ENCODE results near the gene ABCC5.

Gene ABCC5

DNA sequence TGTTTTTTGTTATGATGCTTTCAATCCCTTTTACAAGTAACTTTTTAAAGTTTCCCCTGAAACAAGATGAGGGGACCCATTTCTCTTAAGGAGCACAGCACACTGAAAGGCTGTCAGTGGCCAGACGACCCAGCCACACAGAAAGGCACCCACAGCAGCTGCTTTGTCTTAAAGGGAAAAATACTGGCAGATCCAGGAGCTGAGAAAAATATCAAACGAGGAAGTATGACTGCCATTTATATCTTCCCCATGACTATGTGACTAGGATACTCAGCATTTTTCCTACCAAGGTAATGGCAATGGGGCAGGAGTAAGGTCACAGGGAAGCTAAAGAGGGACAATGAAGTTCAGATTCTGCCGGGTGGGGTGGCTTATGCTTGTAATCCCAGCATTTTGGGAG lies 15.9 kb downstream of the ABCC5 start:
- TF ChIP-seq EZH2 (IDR thresholded peaks at IDR 0.05; ENCODE audit: borderline replicate concordance, low read depth, low read length, severe bottlenecking): no peak
- no peak overlapping the region for H3K4me3 ChIP-seq (ENCODE audit: low read depth in 1 of 2, low read length in 2 of 2)
- H2AFZ ChIP-seq (ENCODE audit: low read depth, low read length): no peak overlapping the region
- DNase-seq: no peak
- peaks cover 21% of the 10 kb centered on the region for H3K79me2 ChIP-seq (ENCODE audit: insufficient read depth, low read length)
- no peak overlapping the region for H3K4me2 ChIP-seq (ENCODE audit: insufficient read depth, low read length)
- no peak overlapping the region for H3K27ac ChIP-seq (ENCODE audit: low read length)
- H3K9ac ChIP-seq (ENCODE audit: low read depth, low read length): no peak overlapping the region
- peaks cover 10% of the 10 kb centered on the region; the same call in 1 of the 2 replicates for H4K20me1 ChIP-seq (ENCODE audit: insufficient read depth, low read length)
- peaks cover 28% of the 10 kb centered on the region for H3K36me3 ChIP-seq (ENCODE audit: insufficient read depth, low read length)
- H3K4me1 ChIP-seq (ENCODE audit: insufficient read depth, low read length): peaks cover 20% of the 10 kb centered on the region
- no peaks in the 10 kb centered on the region for H3K27me3 ChIP-seq (ENCODE audit: insufficient read depth, low read length, poor library complexity)
- no peaks in the 10 kb centered on the region for H3K9me3 ChIP-seq (ENCODE audit: insufficient read depth, low read length, severe bottlenecking)
- no peak for ATAC-seq (ENCODE audit: insufficient read depth, low read depth)

DNA sequence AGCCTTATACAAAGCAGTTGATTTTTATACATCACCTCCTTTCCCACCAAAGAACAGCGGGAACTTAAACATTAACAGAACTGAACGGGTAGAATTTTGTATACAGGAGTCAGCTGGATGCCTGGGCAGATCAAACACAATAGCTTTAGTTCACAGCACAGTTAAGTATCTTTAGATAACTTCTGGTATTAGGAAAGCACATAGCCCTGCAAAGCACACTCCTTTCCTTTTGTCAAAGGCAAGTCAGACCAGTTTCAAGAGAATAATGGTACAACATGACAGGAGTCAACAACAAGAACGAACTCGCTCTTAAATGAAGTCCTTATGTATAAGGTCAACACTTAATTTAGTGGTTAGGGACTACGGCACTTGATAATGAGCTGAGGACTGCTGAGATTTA lies 26.3 kb downstream of the ABCC5 start:
- H3K4me1 ChIP-seq (ENCODE audit: insufficient read depth, low read length): no peaks in the 10 kb centered on the region
- H3K27ac ChIP-seq (ENCODE audit: low read length): no peak overlapping the region
- no peaks in the 10 kb centered on the region for H3K27me3 ChIP-seq (ENCODE audit: insufficient read depth, low read length, poor library complexity)
- no peak for TF ChIP-seq EZH2 (IDR thresholded peaks at IDR 0.05; ENCODE audit: borderline replicate concordance, low read depth, low read length, severe bottlenecking)
- TF ChIP-seq, protein P1, sequence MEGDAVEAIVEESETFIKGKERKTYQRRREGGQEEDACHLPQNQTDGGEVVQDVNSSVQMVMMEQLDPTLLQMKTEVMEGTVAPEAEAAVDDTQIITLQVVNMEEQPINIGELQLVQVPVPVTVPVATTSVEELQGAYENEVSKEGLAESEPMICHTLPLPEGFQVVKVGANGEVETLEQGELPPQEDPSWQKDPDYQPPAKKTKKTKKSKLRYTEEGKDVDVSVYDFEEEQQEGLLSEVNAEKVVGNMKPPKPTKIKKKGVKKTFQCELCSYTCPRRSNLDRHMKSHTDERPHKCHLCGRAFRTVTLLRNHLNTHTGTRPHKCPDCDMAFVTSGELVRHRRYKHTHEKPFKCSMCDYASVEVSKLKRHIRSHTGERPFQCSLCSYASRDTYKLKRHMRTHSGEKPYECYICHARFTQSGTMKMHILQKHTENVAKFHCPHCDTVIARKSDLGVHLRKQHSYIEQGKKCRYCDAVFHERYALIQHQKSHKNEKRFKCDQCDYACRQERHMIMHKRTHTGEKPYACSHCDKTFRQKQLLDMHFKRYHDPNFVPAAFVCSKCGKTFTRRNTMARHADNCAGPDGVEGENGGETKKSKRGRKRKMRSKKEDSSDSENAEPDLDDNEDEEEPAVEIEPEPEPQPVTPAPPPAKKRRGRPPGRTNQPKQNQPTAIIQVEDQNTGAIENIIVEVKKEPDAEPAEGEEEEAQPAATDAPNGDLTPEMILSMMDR (IDR thresholded peaks at IDR 0.05; ENCODE audit: borderline replicate concordance, extremely low read depth, low read length, poor library complexity, severe bottlenecking): no peak
- peaks cover 26% of the 10 kb centered on the region for H3K36me3 ChIP-seq (ENCODE audit: insufficient read depth, low read length)
- DNase-seq (no peak), ATAC-seq (ENCODE audit: insufficient read depth, low read depth) (no peak)
- H3K9ac ChIP-seq (ENCODE audit: low read depth, low read length): no peak overlapping the region
- H3K4me2 ChIP-seq (ENCODE audit: insufficient read depth, low read length): no peak overlapping the region
- no peaks in the 10 kb centered on the region for H3K79me2 ChIP-seq (ENCODE audit: insufficient read depth, low read length)
- no peak overlapping the region for H3K4me3 ChIP-seq (ENCODE audit: low read depth in 1 of 2, low read length in 2 of 2)
- no peak overlapping the region for H2AFZ ChIP-seq (ENCODE audit: low read depth, low read length)
- no peaks in the 10 kb centered on the region for H4K20me1 ChIP-seq (ENCODE audit: insufficient read depth, low read length)
- H3K9me3 ChIP-seq (ENCODE audit: insufficient read depth, low read length, severe bottlenecking): no peaks in the 10 kb centered on the region

DNA sequence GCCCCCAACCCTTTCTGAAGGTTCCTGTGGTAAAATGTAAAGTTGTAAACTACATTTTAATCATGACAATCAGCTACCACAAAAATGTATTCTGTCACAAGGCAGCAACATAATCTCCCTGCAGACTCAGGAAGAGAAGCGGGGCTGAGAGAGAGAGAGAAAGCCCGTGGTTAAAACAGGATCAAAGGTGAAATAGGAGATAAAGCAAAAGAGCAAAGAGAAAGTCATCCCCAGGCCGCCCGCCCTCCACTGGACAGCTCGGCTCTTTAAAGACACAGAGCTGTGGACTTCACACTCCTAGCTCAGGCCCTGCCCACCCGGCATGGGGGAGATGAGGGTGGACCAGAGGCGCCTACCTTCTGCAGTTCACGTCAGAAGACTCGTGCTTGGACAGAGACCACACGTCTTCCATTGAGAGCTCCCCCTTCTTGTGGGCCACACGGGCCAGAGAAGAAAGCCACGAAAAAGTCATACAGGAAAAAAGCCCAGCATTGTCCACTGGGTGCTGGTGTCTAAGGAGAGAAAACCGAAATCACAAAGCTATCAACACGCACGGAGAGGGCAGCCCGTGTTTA lies 29.4 kb downstream of the ABCC5 start:
- no peak for DNase-seq

DNA sequence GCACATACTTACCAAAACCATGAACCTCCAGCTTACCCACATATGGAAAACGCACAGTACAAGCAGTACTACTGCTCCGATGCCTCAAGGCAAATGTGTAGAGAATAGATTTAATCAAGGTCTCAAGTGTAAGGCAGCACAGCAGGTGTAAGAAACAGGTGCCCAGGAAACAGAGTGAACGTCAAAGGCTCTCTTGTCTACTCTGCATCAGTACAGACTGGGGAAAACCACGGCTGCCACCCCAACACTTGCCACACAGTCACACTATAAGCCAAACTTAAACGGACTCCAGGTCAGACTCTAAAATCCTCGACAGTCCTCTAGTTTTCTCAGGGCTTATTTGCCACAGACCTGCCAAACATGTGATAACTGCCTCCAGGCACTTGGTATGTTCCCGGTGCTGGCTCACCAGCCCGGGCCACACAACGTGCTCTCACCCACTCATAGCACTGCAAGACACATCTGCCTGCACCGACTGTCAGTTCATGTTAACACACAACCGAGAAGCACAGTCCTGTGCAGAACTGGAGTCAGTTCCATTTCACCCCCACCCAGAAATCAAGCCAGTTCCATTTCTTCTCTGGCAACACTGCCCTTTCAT lies 30.6 kb downstream of the ABCC5 start:
- Histone ChIP-seq H3K27ac (ENCODE audit: low read length) (no peak overlapping the region), H3K4me1 (ENCODE audit: insufficient read depth, low read length) (no peaks in the 10 kb centered on the region), H3K27me3 (ENCODE audit: insufficient read depth, low read length, poor library complexity) (no peaks in the 10 kb centered on the region), H3K4me3 (ENCODE audit: low read depth in 1 of 2, low read length in 2 of 2) (no peak overlapping the region), H3K36me3 (ENCODE audit: insufficient read depth, low read length) (peaks cover 66% of the 10 kb centered on the region), H3K9ac (ENCODE audit: low read depth, low read length) (no peak overlapping the region), H3K4me2 (ENCODE audit: insufficient read depth, low read length) (no peak overlapping the region), H2AFZ (ENCODE audit: low read depth, low read length) (no peak overlapping the region), H4K20me1 (ENCODE audit: insufficient read depth, low read length) (no peaks in the 10 kb centered on the region), H3K79me2 (ENCODE audit: insufficient read depth, low read length) (no peaks in the 10 kb centered on the region), H3K9me3 (ENCODE audit: insufficient read depth, low read length, severe bottlenecking) (no peaks in the 10 kb centered on the region)
- TF ChIP-seq, protein P1 (IDR thresholded peaks at IDR 0.05; ENCODE audit: borderline replicate concordance, extremely low read depth, low read length, poor library complexity, severe bottlenecking): no peak
- TF ChIP-seq EZH2 (IDR thresholded peaks at IDR 0.05; ENCODE audit: borderline replicate concordance, low read depth, low read length, severe bottlenecking): no peak
- ATAC-seq (ENCODE audit: insufficient read depth, low read depth) (peak; percentile 57; the same call in 2 of the 3 replicates), DNase-seq (peak; percentile 6)

More for the DNA sequence above, 29.4 kb downstream of the ABCC5 start:
- Histone ChIP-seq H3K4me1 (ENCODE audit: insufficient read depth, low read length) (no peaks in the 10 kb centered on the region), H2AFZ (ENCODE audit: low read depth, low read length) (no peak overlapping the region), H3K4me2 (ENCODE audit: insufficient read depth, low read length) (no peak overlapping the region), H4K20me1 (ENCODE audit: insufficient read depth, low read length) (no peaks in the 10 kb centered on the region), H3K4me3 (ENCODE audit: low read depth in 1 of 2, low read length in 2 of 2) (no peak overlapping the region), H3K36me3 (ENCODE audit: insufficient read depth, low read length) (peaks cover 54% of the 10 kb centered on the region), H3K79me2 (ENCODE audit: insufficient read depth, low read length) (no peaks in the 10 kb centered on the region), H3K27me3 (ENCODE audit: insufficient read depth, low read length, poor library complexity) (no peaks in the 10 kb centered on the region), H3K9ac (ENCODE audit: low read depth, low read length) (no peak overlapping the region), H3K9me3 (ENCODE audit: insufficient read depth, low read length, severe bottlenecking) (no peaks in the 10 kb centered on the region), H3K27ac (ENCODE audit: low read length) (no peak overlapping the region)
- TF ChIP-seq EZH2 (IDR thresholded peaks at IDR 0.05; ENCODE audit: borderline replicate concordance, low read depth, low read length, severe bottlenecking): no peak
- TF ChIP-seq, protein P1 (IDR thresholded peaks at IDR 0.05; ENCODE audit: borderline replicate concordance, extremely low read depth, low read length, poor library complexity, severe bottlenecking): no peak
- no peak; the same call in 2 of the 3 replicates for ATAC-seq (ENCODE audit: insufficient read depth, low read depth)

Data from DND-41 (cell line).